ENCODE results near the gene MOB3C.

The MOB3C gene

GRCh38 chr1:46595127-46595526 is 21.5 kb downstream of the MOB3C start:
- TF ChIP-seq ZFP3 (CRISPR knock-in tag; IDR thresholded peaks at IDR 0.05) = no peak
- TF ChIP-seq BACH2 (CRISPR knock-in tag; IDR thresholded peaks at IDR 0.05; ENCODE audit: borderline replicate concordance) = no peak
- TF ChIP-seq PPARA (CRISPR knock-in tag; IDR thresholded peaks at IDR 0.05; ENCODE audit: borderline replicate concordance) = no peak
- TF ChIP-seq SNAI2 (CRISPR knock-in tag; IDR thresholded peaks at IDR 0.05) = no peak
- TF ChIP-seq, protein P1, sequence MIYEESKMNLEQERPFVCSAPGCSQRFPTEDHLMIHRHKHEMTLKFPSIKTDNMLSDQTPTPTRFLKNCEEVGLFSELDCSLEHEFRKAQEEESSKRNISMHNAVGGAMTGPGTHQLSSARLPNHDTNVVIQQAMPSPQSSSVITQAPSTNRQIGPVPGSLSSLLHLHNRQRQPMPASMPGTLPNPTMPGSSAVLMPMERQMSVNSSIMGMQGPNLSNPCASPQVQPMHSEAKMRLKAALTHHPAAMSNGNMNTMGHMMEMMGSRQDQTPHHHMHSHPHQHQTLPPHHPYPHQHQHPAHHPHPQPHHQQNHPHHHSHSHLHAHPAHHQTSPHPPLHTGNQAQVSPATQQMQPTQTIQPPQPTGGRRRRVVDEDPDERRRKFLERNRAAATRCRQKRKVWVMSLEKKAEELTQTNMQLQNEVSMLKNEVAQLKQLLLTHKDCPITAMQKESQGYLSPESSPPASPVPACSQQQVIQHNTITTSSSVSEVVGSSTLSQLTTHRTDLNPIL (CRISPR knock-in tag; IDR thresholded peaks at IDR 0.05; ENCODE audit: low read depth) = no peak
- no peak for TF ChIP-seq OSR1 (CRISPR knock-in tag; IDR thresholded peaks at IDR 0.05)
- no peak for TF ChIP-seq ISL1 (CRISPR knock-in tag; IDR thresholded peaks at IDR 0.05)
- no peak for TF ChIP-seq ZNF565 (CRISPR knock-in tag; conservative IDR thresholded peaks at IDR 0.05; ENCODE audit: low read depth)
- no peak for TF ChIP-seq TCF4 (CRISPR knock-in tag; IDR thresholded peaks at IDR 0.05; ENCODE audit: borderline replicate concordance)
- TF ChIP-seq ESRRG (CRISPR knock-in tag; IDR thresholded peaks at IDR 0.05) = no peak
- no peak for TF ChIP-seq ZNF8 (CRISPR knock-in tag; IDR thresholded peaks at IDR 0.05)
- no peak for TF ChIP-seq TSHZ2 (CRISPR knock-in tag; IDR thresholded peaks at IDR 0.05)

GRCh38 chr1:46594063-46594462 is 22.5 kb downstream of the MOB3C start:
- TF ChIP-seq PPARA (CRISPR knock-in tag; IDR thresholded peaks at IDR 0.05; ENCODE audit: borderline replicate concordance) (no peak), OSR1 (CRISPR knock-in tag; IDR thresholded peaks at IDR 0.05) (no peak), ZFP30 (CRISPR knock-in tag; IDR thresholded peaks at IDR 0.05) (no peak), CSDC2 (CRISPR knock-in tag; IDR thresholded peaks at IDR 0.05) (no peak), RARB (CRISPR knock-in tag; IDR thresholded peaks at IDR 0.05) (no peak), GLIS3 (CRISPR knock-in tag; IDR thresholded peaks at IDR 0.05) (no peak), TSHZ2 (CRISPR knock-in tag; IDR thresholded peaks at IDR 0.05) (no peak)
- TF ChIP-seq, protein P1 (CRISPR knock-in tag; IDR thresholded peaks at IDR 0.05; ENCODE audit: low read depth) = no peak
- ATAC-seq = no peak

More at GRCh38 chr1:46595127-46595526, 21.5 kb downstream of the MOB3C start:
- ATAC-seq = no peak

- TF ChIP-seq PPARA (CRISPR knock-in tag; IDR thresholded peaks at IDR 0.05; ENCODE audit: borderline replicate concordance) (no peak), TOX (CRISPR knock-in tag; IDR thresholded peaks at IDR 0.05; ENCODE audit: borderline replicate concordance) (no peak), ESRRG (CRISPR knock-in tag; IDR thresholded peaks at IDR 0.05) (no peak), ZNF8 (CRISPR knock-in tag; IDR thresholded peaks at IDR 0.05) (no peak), OSR1 (CRISPR knock-in tag; IDR thresholded peaks at IDR 0.05) (no peak), ZC3H10 (CRISPR knock-in tag; IDR thresholded peaks at IDR 0.05) (no peak)
- TF ChIP-seq, protein P2, sequence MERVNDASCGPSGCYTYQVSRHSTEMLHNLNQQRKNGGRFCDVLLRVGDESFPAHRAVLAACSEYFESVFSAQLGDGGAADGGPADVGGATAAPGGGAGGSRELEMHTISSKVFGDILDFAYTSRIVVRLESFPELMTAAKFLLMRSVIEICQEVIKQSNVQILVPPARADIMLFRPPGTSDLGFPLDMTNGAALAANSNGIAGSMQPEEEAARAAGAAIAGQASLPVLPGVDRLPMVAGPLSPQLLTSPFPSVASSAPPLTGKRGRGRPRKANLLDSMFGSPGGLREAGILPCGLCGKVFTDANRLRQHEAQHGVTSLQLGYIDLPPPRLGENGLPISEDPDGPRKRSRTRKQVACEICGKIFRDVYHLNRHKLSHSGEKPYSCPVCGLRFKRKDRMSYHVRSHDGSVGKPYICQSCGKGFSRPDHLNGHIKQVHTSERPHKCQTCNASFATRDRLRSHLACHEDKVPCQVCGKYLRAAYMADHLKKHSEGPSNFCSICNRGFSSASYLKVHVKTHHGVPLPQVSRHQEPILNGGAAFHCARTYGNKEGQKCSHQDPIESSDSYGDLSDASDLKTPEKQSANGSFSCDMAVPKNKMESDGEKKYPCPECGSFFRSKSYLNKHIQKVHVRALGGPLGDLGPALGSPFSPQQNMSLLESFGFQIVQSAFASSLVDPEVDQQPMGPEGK (CRISPR knock-in tag; IDR thresholded peaks at IDR 0.05; ENCODE audit: borderline replicate concordance) = no peak
- TF ChIP-seq, protein P1 (CRISPR knock-in tag; IDR thresholded peaks at IDR 0.05; ENCODE audit: low read depth) = no peak
- ATAC-seq = no peak
Measured at GRCh38 chr1:46592823-46593222, 23.8 kb downstream of the MOB3C start.
